Mesenchymal stem cell (in vitro differentiated cells and primary cell): ENCODE results near the gene SNRPF. TPM values are rescaled to one million over a fixed set of nuclear protein-coding genes. Genes with fewer than 3 reads are reported as not detected.
A peak's percentile ranks its signal among the peaks of the same experiment; 100 is the strongest.
"Not testable (repeated sequence)": the region's sequence is repeated elsewhere in the genome, so short reads cannot be mapped to it uniquely, and the experiment has no call there.

ENCODE experiments used
- DNase-seq: peaks from one replicate; pipeline ENCODE4 v3.0.0-alpha.2; 2013
- H2AFZ ChIP-seq: one replicate; pipeline ENCODE4 v1.6.1; 2013; ENCODE audit warnings: low read depth, mild to moderate bottlenecking, control low read depth, inconsistent platforms, low read length, moderate library complexity
- H2AK5ac ChIP-seq: 2 replicates; pipeline ENCODE4 v1.6.1; 2013; ENCODE audit warnings: low read length, moderate library complexity, mild to moderate bottlenecking, inconsistent platforms; ENCODE audit not compliant: severe bottlenecking
- H2BK120ac ChIP-seq: one replicate; pipeline ENCODE4 v1.6.1; 2013; ENCODE audit warnings: low read depth, mild to moderate bottlenecking, inconsistent platforms, low read length, moderate library complexity
- H2BK12ac ChIP-seq, 2 experiments: one replicate each; pipeline ENCODE4 v1.6.1; 2013; ENCODE audit warnings: inconsistent platforms in 2 of 2, low read length in 2 of 2, mild to moderate bottlenecking in 2 of 2, moderate library complexity in 2 of 2, control low read depth in 1 of 2
- H2BK15ac ChIP-seq: one replicate; pipeline ENCODE4 v1.6.1; 2013; ENCODE audit warnings: mild to moderate bottlenecking, low read depth, inconsistent platforms; ENCODE audit not compliant: poor library complexity, severe bottlenecking
- H2BK5ac ChIP-seq: 2 replicates; pipeline ENCODE4 v1.6.1; 2013; ENCODE audit warnings: low read depth, mild to moderate bottlenecking, low read length, control low read depth, inconsistent platforms; ENCODE audit not compliant: poor library complexity, severe bottlenecking
- H3K14ac ChIP-seq, 2 experiments: one replicate each; pipeline ENCODE4 v1.6.1; 2013; ENCODE audit warnings: inconsistent platforms in 2 of 2, low read length in 2 of 2, control low read depth in 1 of 2, mild to moderate bottlenecking in 1 of 2, moderate library complexity in 1 of 2
- H3K18ac ChIP-seq, 2 experiments: one replicate each; pipeline ENCODE4 v1.6.1; 2013; ENCODE audit warnings: inconsistent platforms in 2 of 2, low read length in 2 of 2, control low read depth in 1 of 2, low read depth in 1 of 2, mild to moderate bottlenecking in 1 of 2
- H3K23ac ChIP-seq, 2 experiments: one replicate each; pipeline ENCODE4 v1.6.1; 2013; ENCODE audit warnings: inconsistent platforms in 2 of 2, low read length in 2 of 2, mild to moderate bottlenecking in 2 of 2, moderate library complexity in 2 of 2, control low read depth in 1 of 2
- H3K27ac ChIP-seq: 2 replicates; pipeline ENCODE4 v1.5.1; 2013; ENCODE audit warnings: mild to moderate bottlenecking, moderate library complexity, low read length, control low read depth, inconsistent platforms; ENCODE audit not compliant: poor library complexity, severe bottlenecking
- H3K27me3 ChIP-seq, 2 experiments: 2 replicates each; pipeline versions ENCODE4 v1.6.1 to v1.7.0; 2013; ENCODE audit warnings: low read length in 2 of 2, mild to moderate bottlenecking in 2 of 2, moderate library complexity in 2 of 2, control low read depth in 1 of 2, inconsistent platforms in 1 of 2; ENCODE audit not compliant: control insufficient read depth in 1 of 2, insufficient read depth in 1 of 2
- H3K36me3 ChIP-seq, 2 experiments: 2 replicates each; pipeline versions ENCODE4 v1.6.1 to v1.7.0; 2013; ENCODE audit warnings: low read length in 2 of 2, control low read depth in 1 of 2, inconsistent platforms in 1 of 2, low read depth in 1 of 2, mild to moderate bottlenecking in 1 of 2; ENCODE audit not compliant: insufficient read depth in 2 of 2, control insufficient read depth in 1 of 2
- H3K4ac ChIP-seq, 2 experiments: one replicate each; pipeline ENCODE4 v1.6.1; 2013; ENCODE audit warnings: inconsistent platforms in 2 of 2, low read length in 2 of 2, mild to moderate bottlenecking in 2 of 2, moderate library complexity in 2 of 2, control low read depth in 1 of 2, low read depth in 1 of 2
- H3K4me1 ChIP-seq: 2 replicates; pipeline ENCODE4 v1.6.1; 2013; ENCODE audit warnings: low read depth, low read length, control low read depth; ENCODE audit not compliant: control insufficient read depth, insufficient read depth
- H3K4me2 ChIP-seq: 2 replicates; pipeline ENCODE4 v1.6.1; 2013; ENCODE audit warnings: low read length, mild to moderate bottlenecking, inconsistent platforms; ENCODE audit not compliant: poor library complexity, severe bottlenecking
- H3K4me3 ChIP-seq, 2 experiments: 2 replicates each; pipeline versions ENCODE4 v1.5.1 to v1.7.0; 2013; ENCODE audit warnings: low read length in 2 of 2, mild to moderate bottlenecking in 2 of 2, control low read depth in 1 of 2, low read depth in 1 of 2; ENCODE audit not compliant: insufficient read depth in 1 of 2
- H3K79me1 ChIP-seq: replicated peaks from 2 replicates; pipeline ENCODE4 v1.6.1; 2013; ENCODE audit warnings: mild to moderate bottlenecking, control low read depth, low read length, inconsistent platforms; ENCODE audit not compliant: poor library complexity, severe bottlenecking
- H3K9ac ChIP-seq: 2 replicates; pipeline ENCODE4 v1.7.0; 2013; ENCODE audit warnings: mild to moderate bottlenecking, low read length, moderate library complexity
- H3K9me3 ChIP-seq: 2 replicates; pipeline ENCODE4 v1.7.0; 2013; ENCODE audit warnings: mild to moderate bottlenecking, low read length; ENCODE audit not compliant: control insufficient read depth
- H4K8ac ChIP-seq: one replicate; pipeline ENCODE4 v1.6.1; 2013; ENCODE audit warnings: inconsistent platforms, mild to moderate bottlenecking, low read length, moderate library complexity
- H4K91ac ChIP-seq: one replicate; pipeline ENCODE4 v1.6.1; 2013; ENCODE audit warnings: mild to moderate bottlenecking, low read length, inconsistent platforms
- whole genome bisulfite sequencing: methylation state at CpG from one replicate; pipeline ENCODE4 v1.1.7; 2013; ENCODE audit warnings: mixed read lengths; 5-methylcytosine and 5-hydroxymethylcytosine counted together
- polyA plus RNA-seq, 2 experiments: library from polyadenylated mRNA; stranded (reverse); fragments of 200-250 nt; gene quantifications; one replicate each; pipeline ENCODE4 v1.2.3, GENCODE V29; 2013

SNRPF gene
- polyA plus RNA-seq (2013, experiment 1 of 2) = 34.9 TPM
- 36.0 TPM for polyA plus RNA-seq (2013, experiment 2 of 2)

DNA sequence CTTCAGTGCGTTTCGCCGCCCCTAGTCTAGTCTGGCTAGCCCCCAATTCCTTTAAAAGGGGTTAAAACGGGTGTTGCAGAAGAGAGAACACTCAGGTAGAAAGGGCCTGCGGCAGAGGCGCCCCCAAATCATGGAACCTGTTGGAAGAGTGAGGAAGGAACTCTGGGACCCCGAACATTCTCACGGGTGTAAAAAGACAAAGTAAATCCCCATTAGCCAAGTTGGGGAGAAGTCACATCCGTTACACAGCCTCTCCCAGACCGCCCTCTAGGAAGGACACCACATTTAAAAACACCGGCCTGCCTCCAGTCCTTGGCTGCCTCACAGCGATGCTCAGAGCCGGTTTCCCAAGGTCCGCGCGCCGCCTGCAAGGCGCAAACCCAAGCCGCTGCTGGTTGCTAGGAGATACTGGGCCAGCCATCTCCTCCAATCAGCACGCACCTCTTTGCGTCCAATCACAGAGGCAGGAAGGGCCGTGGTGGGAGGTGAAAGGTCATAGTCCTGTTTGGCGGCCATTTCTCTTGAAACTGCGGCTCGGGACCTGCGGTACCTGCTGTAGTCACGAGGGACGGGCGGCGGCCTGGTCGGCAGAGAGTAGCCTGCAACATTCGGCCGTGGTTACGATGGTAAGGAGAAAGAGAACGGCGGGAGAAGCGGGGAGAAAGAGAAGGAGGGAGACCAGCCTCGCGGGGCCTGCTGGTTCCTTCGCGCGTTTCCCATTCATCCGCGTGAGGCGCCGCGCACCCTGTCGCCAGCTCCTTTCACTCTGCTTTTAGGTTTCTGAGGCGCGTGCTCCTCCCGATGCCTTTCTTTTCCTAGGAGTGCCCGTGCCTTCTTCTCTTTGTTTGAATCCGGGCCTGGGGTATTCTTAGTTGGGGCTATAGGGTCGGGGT is at the start of gene SNRPF:
SNRPF (plus strand) TSS at position 502 of the 893 bp plus-strand sequence; CDS start at position 624, 122 bp downstream.
- no peaks in the 10 kb centered on the region for H3K9me3 ChIP-seq
- peak within 1 kb of the TSS in 1 of 2 experiments; percentile 16 for H3K18ac ChIP-seq
- H2BK15ac ChIP-seq = peak within 1 kb of the TSS; percentile 46
- no peak within 1 kb of the TSS for H3K14ac ChIP-seq
- H3K4me3 ChIP-seq = peak within 1 kb of the TSS; percentile 75 to 99
- peak within 1 kb of the TSS; percentile 48 for H2AFZ ChIP-seq
- H4K91ac ChIP-seq = peak within 1 kb of the TSS; percentile 72
- H4K8ac ChIP-seq = peak within 1 kb of the TSS; percentile 95
- no peak within 1 kb of the TSS for H3K4ac ChIP-seq
- H3K4me1 ChIP-seq = peaks cover 3% of the 10 kb centered on the region
- H3K36me3 ChIP-seq = peaks cover 7 to 27% of the 10 kb centered on the region in 2 experiments
- no peak within 1 kb of the TSS for H2BK12ac ChIP-seq
- no peak within 1 kb of the TSS for H2AK5ac ChIP-seq
- no peak within 1 kb of the TSS for H2BK120ac ChIP-seq
- H3K9ac ChIP-seq = peak within 1 kb of the TSS; percentile 97
- H3K23ac ChIP-seq = no peak within 1 kb of the TSS
- peaks cover 2% of the 10 kb centered on the region for H3K79me1 ChIP-seq
- peak within 1 kb of the TSS; percentile 80 for H3K4me2 ChIP-seq
- H3K27ac ChIP-seq = peak within 1 kb of the TSS; percentile 67
- DNase-seq = peak; percentile 98
- WGBS = 3% methylated on average over 42 of the region's 54 CpGs
- peaks cover 0 to 7% of the 10 kb centered on the region in 2 experiments for H3K27me3 ChIP-seq
- H2BK5ac ChIP-seq = no peak within 1 kb of the TSS

DNA sequence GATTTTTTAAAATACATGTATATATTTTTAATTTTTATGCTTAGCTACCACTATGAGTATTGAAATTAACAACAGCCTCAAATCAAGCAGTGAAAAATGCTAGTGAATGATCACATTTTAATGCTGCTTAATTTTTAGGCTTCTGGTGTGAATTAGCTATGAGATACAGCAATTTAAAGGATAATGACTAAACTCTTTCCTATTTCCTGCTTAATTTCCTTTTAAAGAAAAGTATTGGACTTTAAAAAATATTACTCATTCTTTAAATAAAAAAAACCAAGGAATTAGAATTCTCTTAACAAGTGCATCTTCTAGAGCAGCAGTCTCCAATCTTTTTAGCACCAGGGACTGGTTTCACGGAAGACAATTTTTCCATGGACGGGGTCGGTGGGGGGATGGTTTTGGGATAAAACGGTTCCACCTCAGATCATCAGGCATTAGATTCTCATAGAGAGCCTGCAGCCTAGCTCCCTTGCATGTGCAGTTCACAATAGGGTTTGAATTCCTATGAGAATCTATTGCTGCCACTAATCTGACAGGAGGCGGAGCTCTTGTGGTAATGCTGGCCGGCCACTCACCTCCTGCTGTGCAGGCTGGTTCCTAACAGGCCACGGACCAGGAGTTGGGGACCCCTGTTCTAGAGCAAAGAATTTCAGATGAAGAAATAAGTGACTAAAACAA is 49.6 kb upstream of the SNRPF start:
- H3K79me1 ChIP-seq = no peaks in the 10 kb centered on the region
- no peak overlapping the region for H3K27ac ChIP-seq
- no peaks in the 10 kb centered on the region for H3K36me3 ChIP-seq
- no peaks in the 10 kb centered on the region for H3K27me3 ChIP-seq
- H4K91ac ChIP-seq = no peak overlapping the region
- no peak overlapping the region for H2BK12ac ChIP-seq
- no peak overlapping the region for H3K18ac ChIP-seq
- H3K23ac ChIP-seq = no peak overlapping the region
- no peak overlapping the region for H3K4ac ChIP-seq
- H3K14ac ChIP-seq = no peak overlapping the region
- peaks cover 2% of the 10 kb centered on the region for H3K4me1 ChIP-seq
- no peak overlapping the region for H2AFZ ChIP-seq
- WGBS = 91% methylated on average over 7 of the region's 7 CpGs
- no peak for DNase-seq
- H2BK15ac ChIP-seq = no peak overlapping the region
- no peak overlapping the region for H2AK5ac ChIP-seq
- no peak overlapping the region for H3K4me3 ChIP-seq
- no peak overlapping the region for H2BK120ac ChIP-seq
- H4K8ac ChIP-seq = no peak overlapping the region
- H3K9me3 ChIP-seq = no peaks in the 10 kb centered on the region
- no peak overlapping the region for H2BK5ac ChIP-seq
- no peak overlapping the region for H3K9ac ChIP-seq
- no peak overlapping the region for H3K4me2 ChIP-seq

DNA sequence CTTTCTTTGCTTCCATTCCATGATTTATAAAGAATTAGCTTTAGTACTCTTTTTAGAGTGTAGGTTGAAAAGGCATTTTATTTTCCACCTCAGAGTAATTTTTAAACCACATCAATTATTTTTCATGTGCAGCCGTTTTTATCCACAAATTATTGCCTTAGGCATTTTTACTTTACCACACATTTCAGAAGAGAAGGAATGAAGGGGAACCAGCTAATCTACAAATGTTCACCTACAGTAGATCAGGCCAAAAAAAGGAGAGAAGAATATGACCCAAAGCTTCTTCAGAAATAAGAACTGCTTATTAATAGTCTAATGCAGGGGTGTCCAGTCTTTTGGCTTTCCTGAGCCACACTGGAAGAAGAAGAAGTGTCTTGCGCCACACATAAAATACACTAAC is 48.3 kb upstream of the SNRPF start:
- H3K36me3 ChIP-seq = no peaks in the 10 kb centered on the region
- 100% methylated on average over 1 of the region's 2 CpGs for WGBS

DNA sequence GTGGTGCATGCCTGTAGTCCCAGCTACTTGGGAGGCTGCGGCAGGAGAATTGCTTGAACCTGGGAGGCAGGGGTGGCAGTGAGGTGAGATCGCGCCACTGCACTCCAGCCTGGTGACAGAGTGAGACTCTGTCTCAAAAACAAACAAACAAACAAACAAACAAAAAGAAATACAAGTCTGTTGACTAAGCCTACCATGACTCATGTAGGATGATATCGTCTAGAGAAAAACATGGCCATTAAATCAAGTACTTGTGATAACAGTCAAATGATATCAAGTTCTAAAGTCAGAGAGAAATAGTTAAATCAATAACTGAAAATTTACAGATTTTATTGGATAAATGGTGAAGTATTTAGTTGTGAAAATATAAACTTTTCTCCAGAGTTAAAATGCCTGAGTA is 46.6 kb upstream of the SNRPF start:
- H2BK12ac ChIP-seq, H2BK5ac ChIP-seq, H2AFZ ChIP-seq, H3K79me1 ChIP-seq, H3K18ac ChIP-seq, H2AK5ac ChIP-seq, H3K27me3 ChIP-seq, H3K9ac ChIP-seq, H3K4me1 ChIP-seq, H3K9me3 ChIP-seq, H3K4me2 ChIP-seq, H3K27ac ChIP-seq, H3K14ac ChIP-seq, DNase-seq, H3K36me3 ChIP-seq, H2BK15ac ChIP-seq, H3K4ac ChIP-seq, H3K23ac ChIP-seq, H4K8ac ChIP-seq, H3K4me3 ChIP-seq, H4K91ac ChIP-seq, H2BK120ac ChIP-seq: not testable (repeated sequence)
- WGBS = 33% methylated on average over 1 of the region's 4 CpGs

More for the DNA sequence above, 48.3 kb upstream of the SNRPF start:
- Histone ChIP-seq H2AFZ (no peak overlapping the region), H4K8ac (no peak overlapping the region), H3K27ac (no peak overlapping the region), H2AK5ac (no peak overlapping the region), H3K14ac (no peak overlapping the region), H2BK5ac (no peak overlapping the region), H3K23ac (no peak overlapping the region), H3K9ac (no peak overlapping the region), H3K4me3 (no peak overlapping the region), H3K18ac (no peak overlapping the region), H2BK120ac (no peak overlapping the region), H2BK12ac (no peak overlapping the region), H2BK15ac (no peak overlapping the region), H3K4me1 (no peaks in the 10 kb centered on the region), H3K4ac (no peak overlapping the region), H4K91ac (no peak overlapping the region), H3K9me3 (no peaks in the 10 kb centered on the region), H3K4me2 (no peak overlapping the region), H3K27me3 (no peaks in the 10 kb centered on the region), H3K79me1 (no peaks in the 10 kb centered on the region)
- DNase-seq = no peak
